CD14-positive monocyte (primary cell): ENCODE measurements around the gene INPP5F. TPM values are rescaled to one million over a fixed set of nuclear protein-coding genes. Genes with fewer than 3 reads are reported as not detected.

Source experiments
- DNase-seq, 3 donors: peaks; one replicate each; pipeline ENCODE4 v3.0.0-alpha.2; 2011 to 2022
- H2AFZ ChIP-seq: 2 replicates; pipeline ENCODE4 v1.6.0; 2012; ENCODE audit warnings: mild to moderate bottlenecking, low read depth, low read length, inconsistent platforms; ENCODE audit not compliant: insufficient read depth, poor library complexity, severe bottlenecking
- H3K27ac ChIP-seq, 2 donors: 1 replicate in 1 of 2; 2 replicates in 1 of 2; pipeline ENCODE4 v1.5.1; 2012 to 2013; ENCODE audit warnings: low read length in 2 of 2, control low read depth in 1 of 2, inconsistent platforms in 1 of 2, low read depth in 1 of 2, mild to moderate bottlenecking in 1 of 2
- H3K27me3 ChIP-seq, 2 donors: one replicate each; pipeline versions ENCODE4 v1.6.0 to v1.6.1; 2011 to 2013; ENCODE audit warnings: low read length in 2 of 2; ENCODE audit not compliant: control insufficient read depth in 2 of 2, insufficient read depth in 2 of 2
- H3K36me3 ChIP-seq, 2 donors: replicated peaks in 1 of 2; 1 replicate in 1 of 2; 2 replicates in 1 of 2; pipeline versions ENCODE4 v1.5.1 to v1.6.1; 2012 to 2013; ENCODE audit warnings: low read length in 2 of 2, control low read depth in 1 of 2, inconsistent platforms in 1 of 2, mild to moderate bottlenecking in 1 of 2; ENCODE audit not compliant: insufficient read depth in 2 of 2, control insufficient read depth in 1 of 2
- H3K4me1 ChIP-seq, 2 donors: 1 replicate in 1 of 2; 2 replicates in 1 of 2; pipeline versions ENCODE4 v1.5.1 to v1.6.1; 2012 to 2013; ENCODE audit warnings: low read length in 2 of 2, control low read depth in 1 of 2, inconsistent platforms in 1 of 2, mild to moderate bottlenecking in 1 of 2, moderate library complexity in 1 of 2; ENCODE audit not compliant: insufficient read depth in 2 of 2, control insufficient read depth in 1 of 2
- H3K4me2 ChIP-seq: replicated peaks from 2 replicates; pipeline ENCODE3; 2012; ENCODE audit warnings: low read length, moderate library complexity, mild to moderate bottlenecking; ENCODE audit not compliant: poor library complexity, severe bottlenecking; ENCODE audit errors: extremely low read depth
- H3K4me3 ChIP-seq, 3 experiments: fragments of 200-600 bp in 1 of 3; sonication (generic) in 1 of 3; replicated peaks in 1 of 3; 1 replicate in 2 of 3; 2 replicates in 1 of 3; pipeline ENCODE4 v1.5.1; 2011 to 2013; ENCODE audit warnings: low read length in 3 of 3, mild to moderate bottlenecking in 3 of 3, control low read depth in 2 of 3, low read depth in 2 of 3, inconsistent platforms in 1 of 3, moderate library complexity in 1 of 3
- H3K79me2 ChIP-seq: 2 replicates; pipeline ENCODE4 v1.6.0; 2012; ENCODE audit warnings: mild to moderate bottlenecking, control low read depth, inconsistent platforms, low read length, moderate library complexity; ENCODE audit not compliant: insufficient read depth
- H3K9ac ChIP-seq: 2 replicates; pipeline ENCODE4 v1.6.0; 2017; ENCODE audit warnings: low read length, mild to moderate bottlenecking; ENCODE audit not compliant: insufficient read depth, poor library complexity, severe bottlenecking
- H3K9me3 ChIP-seq, 2 donors: replicated peaks in 1 of 2; 1 replicate in 1 of 2; 2 replicates in 1 of 2; pipeline versions ENCODE4 v1.5.1 to v1.6.1; 2012 to 2013; ENCODE audit warnings: low read length in 2 of 2, control low read depth in 1 of 2; ENCODE audit not compliant: control insufficient read depth in 1 of 2, insufficient read depth in 1 of 2
- H4K20me1 ChIP-seq: 2 replicates; pipeline ENCODE4 v1.6.0; 2012; ENCODE audit warnings: mild to moderate bottlenecking, low read length, control low read depth, moderate library complexity; ENCODE audit not compliant: insufficient read depth
- H3K27ac Mint-ChIP-seq, 7 donors: one replicate each; pipeline ENCODE4 v1.8.0; 2020; ENCODE audit warnings: mild to moderate bottlenecking in 7 of 7, mixed read lengths in 7 of 7, moderate library complexity in 6 of 7, inconsistent platforms in 2 of 7
- H3K27me3 Mint-ChIP-seq, 3 donors: one replicate each; pipeline ENCODE4 v1.8.0; 2021 to 2022; ENCODE audit warnings: low read depth in 3 of 3, mild to moderate bottlenecking in 3 of 3, mixed read lengths in 3 of 3, moderate library complexity in 3 of 3, inconsistent platforms in 1 of 3
- H3K36me3 Mint-ChIP-seq, 2 donors: one replicate each; pipeline ENCODE4 v1.8.0; 2020; ENCODE audit warnings: mixed read lengths in 2 of 2, inconsistent platforms in 1 of 2, mild to moderate bottlenecking in 1 of 2
- H3K4me1 Mint-ChIP-seq: one replicate; pipeline ENCODE4 v1.8.0; 2020; ENCODE audit warnings: mild to moderate bottlenecking, mixed read lengths
- H3K4me3 Mint-ChIP-seq, 2 donors: one replicate each; pipeline ENCODE4 v1.8.0; 2020; ENCODE audit warnings: mild to moderate bottlenecking in 2 of 2, mixed read lengths in 2 of 2, moderate library complexity in 1 of 2
- H3K9me3 Mint-ChIP-seq, 7 donors: one replicate each; pipeline ENCODE4 v1.8.0; 2020 to 2022; ENCODE audit warnings: mixed read lengths in 7 of 7, mild to moderate bottlenecking in 6 of 7, moderate library complexity in 6 of 7, inconsistent platforms in 2 of 7
- WGBS: methylation state at CpG from one replicate; pipeline ENCODE4 v1.1.5; 2013; ENCODE audit warnings: missing lambda C conversion rate; ENCODE audit not compliant: insufficient coverage; 5-methylcytosine and 5-hydroxymethylcytosine counted together
- intact Hi-C, 2 donors: fragments of 100-400 bp; cut with micrococcal nuclease; formaldehyde crosslinking; loops; one replicate each; pipeline versions ENCODE4 v1.15.0 to v1.15.1; 2023
- polyA minus RNA-seq: library from RNA; depleted of rRNA, polyadenylated mRNA; stranded (reverse); fragments of >200 nt; gene quantifications from 2 replicates; pipeline ENCODE4 v1.2.3, GENCODE V29; 2012
- polyA plus RNA-seq, 3 donors: library from polyadenylated mRNA; depleted of rRNA in 1 of 3; unstranded in 2 of 3; stranded (reverse) in 1 of 3; fragments of 300-500 nt in 2 of 3; fragments of >200 nt in 1 of 3; fragmentation: Illumina TruSeq in 2 of 3; gene quantifications; 1 replicate in 2 of 3; 2 replicates in 1 of 3; pipeline ENCODE4 v1.2.3, GENCODE V29; 2012 to 2021
- total RNA-seq, 12 experiments: library from RNA in 1 of 12; stranded (reverse) in 1 of 12; fragments of 120-200 nt in 1 of 12; gene quantifications; one replicate each; pipeline ENCODE4 v1.2.4 and lab custom pipeline; 2013 to 2026; ENCODE audit warnings: mixed read lengths in 6 of 12, inconsistent platforms in 1 of 12
- TF ChIP-seq, protein P1 (sequence below): fragments of 200-600 bp; IDR thresholded peaks from one replicate; pipeline ENCODE4 v1.8.0; 2022; ENCODE audit warnings: antibody characterized with exemption, mild to moderate bottlenecking

INPP5F gene
- 9.2 TPM for total RNA-seq (2013)
- polyA plus RNA-seq (1 to 10 TPM; 5.1 to 6.9 (median 5.4) TPM), polyA minus RNA-seq (3.3 and 4.1 TPM in 2 replicates), total RNA-seq (lab: John Stamatoyannopoulos, UW) (9.7 to 33.7 (median 25.0) reads per million in 11 experiments)

- peaks cover 38% of the 10 kb centered on the region for H3K4me1 Mint-ChIP-seq
- Histone ChIP-seq H3K4me1 (peaks cover 30 to 35% of the 10 kb centered on the region in 2 donors), H3K79me2 (peaks cover 22% of the 10 kb centered on the region), H3K4me2 (peak within 1 kb of the TSS; percentile 93), H3K9me3 (no peaks in the 10 kb centered on the region), H2AFZ (peak within 1 kb of the TSS; percentile 89), H3K27ac (peak within 1 kb of the TSS; percentile 90 to 92), H3K4me3 (peak within 1 kb of the TSS; percentile 69 to 84 (median 83)), H4K20me1 (no peaks in the 10 kb centered on the region), H3K27me3 (no peaks in the 10 kb centered on the region), H3K36me3 (no peaks in the 10 kb centered on the region), H3K9ac (peak within 1 kb of the TSS; percentile 85)
- intact Hi-C loops: loop anchor here (1.0 to 2.0 kb wide), 2 partner anchors 27 to 131 kb away; no protein-coding TSS in a partner anchor
- peak within 1 kb of the TSS; percentile 88 to 98 (median 95) for H3K27ac Mint-ChIP-seq
- DNase-seq: peak; percentile 96 to 99 (median 96)
- peaks cover 0 to 2% (median 0%) of the 10 kb centered on the region in 7 donors for H3K9me3 Mint-ChIP-seq
- TF ChIP-seq, protein P1, sequence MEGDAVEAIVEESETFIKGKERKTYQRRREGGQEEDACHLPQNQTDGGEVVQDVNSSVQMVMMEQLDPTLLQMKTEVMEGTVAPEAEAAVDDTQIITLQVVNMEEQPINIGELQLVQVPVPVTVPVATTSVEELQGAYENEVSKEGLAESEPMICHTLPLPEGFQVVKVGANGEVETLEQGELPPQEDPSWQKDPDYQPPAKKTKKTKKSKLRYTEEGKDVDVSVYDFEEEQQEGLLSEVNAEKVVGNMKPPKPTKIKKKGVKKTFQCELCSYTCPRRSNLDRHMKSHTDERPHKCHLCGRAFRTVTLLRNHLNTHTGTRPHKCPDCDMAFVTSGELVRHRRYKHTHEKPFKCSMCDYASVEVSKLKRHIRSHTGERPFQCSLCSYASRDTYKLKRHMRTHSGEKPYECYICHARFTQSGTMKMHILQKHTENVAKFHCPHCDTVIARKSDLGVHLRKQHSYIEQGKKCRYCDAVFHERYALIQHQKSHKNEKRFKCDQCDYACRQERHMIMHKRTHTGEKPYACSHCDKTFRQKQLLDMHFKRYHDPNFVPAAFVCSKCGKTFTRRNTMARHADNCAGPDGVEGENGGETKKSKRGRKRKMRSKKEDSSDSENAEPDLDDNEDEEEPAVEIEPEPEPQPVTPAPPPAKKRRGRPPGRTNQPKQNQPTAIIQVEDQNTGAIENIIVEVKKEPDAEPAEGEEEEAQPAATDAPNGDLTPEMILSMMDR: peak; percentile 32
- H3K27me3 Mint-ChIP-seq: peaks cover 0 to 3% (median 2%) of the 10 kb centered on the region in 3 donors
- peaks cover 3 to 8% of the 10 kb centered on the region in 2 donors for H3K36me3 Mint-ChIP-seq
- peak within 1 kb of the TSS; percentile 84 to 94 for H3K4me3 Mint-ChIP-seq
- 0% methylated on average over 91 of the region's 95 CpGs for WGBS
These were observed at the start of gene INPP5F for GRCh38 chr10:119725828-119726675. Gene INPP5F, plus strand, starts transcription at chr10:119726050. Its CDS starts 213 bp downstream, at chr10:119726263.

GRCh38 chr10:119677126-119677525 lies 48.7 kb upstream of the INPP5F start:
- Histone ChIP-seq H2AFZ (no peak overlapping the region), H3K79me2 (no peaks in the 10 kb centered on the region), H4K20me1 (no peaks in the 10 kb centered on the region), H3K4me3 (no peak overlapping the region), H3K27ac (no peak overlapping the region), H3K9me3 (no peaks in the 10 kb centered on the region), H3K27me3 (no peaks in the 10 kb centered on the region), H3K4me2 (no peak overlapping the region), H3K4me1 (peaks cover 32 to 33% of the 10 kb centered on the region in 2 donors), H3K9ac (no peak overlapping the region), H3K36me3 (peaks cover 15 to 41% of the 10 kb centered on the region in 2 donors)
- TF ChIP-seq, protein P1: no peak
- 100% methylated on average over 1 of the region's 6 CpGs for whole genome bisulfite sequencing
- Mint-ChIP-seq H3K27me3 (peaks cover 0 to 8% (median 4%) of the 10 kb centered on the region in 3 donors), H3K36me3 (peaks cover 38 to 42% of the 10 kb centered on the region in 2 donors), H3K27ac (no peak overlapping the region), H3K4me1 (peaks cover 33% of the 10 kb centered on the region), H3K4me3 (no peak overlapping the region), H3K9me3 (no peaks in the 10 kb centered on the region)
- intact Hi-C loops: no loop called here
- no peak for DNase-seq
